Measurements from ENCODE around the gene ELFN1.
"Not testable (repeated sequence)": the region's sequence is repeated elsewhere in the genome, so short reads cannot be mapped to it uniquely, and the experiment has no call there.

GRCh38 chr7:1719256-1719655, 49.2 kb downstream of the ELFN1 start:
- TF ChIP-seq, protein P1, sequence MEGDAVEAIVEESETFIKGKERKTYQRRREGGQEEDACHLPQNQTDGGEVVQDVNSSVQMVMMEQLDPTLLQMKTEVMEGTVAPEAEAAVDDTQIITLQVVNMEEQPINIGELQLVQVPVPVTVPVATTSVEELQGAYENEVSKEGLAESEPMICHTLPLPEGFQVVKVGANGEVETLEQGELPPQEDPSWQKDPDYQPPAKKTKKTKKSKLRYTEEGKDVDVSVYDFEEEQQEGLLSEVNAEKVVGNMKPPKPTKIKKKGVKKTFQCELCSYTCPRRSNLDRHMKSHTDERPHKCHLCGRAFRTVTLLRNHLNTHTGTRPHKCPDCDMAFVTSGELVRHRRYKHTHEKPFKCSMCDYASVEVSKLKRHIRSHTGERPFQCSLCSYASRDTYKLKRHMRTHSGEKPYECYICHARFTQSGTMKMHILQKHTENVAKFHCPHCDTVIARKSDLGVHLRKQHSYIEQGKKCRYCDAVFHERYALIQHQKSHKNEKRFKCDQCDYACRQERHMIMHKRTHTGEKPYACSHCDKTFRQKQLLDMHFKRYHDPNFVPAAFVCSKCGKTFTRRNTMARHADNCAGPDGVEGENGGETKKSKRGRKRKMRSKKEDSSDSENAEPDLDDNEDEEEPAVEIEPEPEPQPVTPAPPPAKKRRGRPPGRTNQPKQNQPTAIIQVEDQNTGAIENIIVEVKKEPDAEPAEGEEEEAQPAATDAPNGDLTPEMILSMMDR (IDR thresholded peaks at IDR 0.05), result not testable (repeated sequence)
- not testable (repeated sequence) for TF ChIP-seq POLR2A (IDR thresholded peaks at IDR 0.05)
